Large intestine (tissue), 3 donors: ENCODE results near the gene LRFN3. TPM values are rescaled to one million over a fixed set of nuclear protein-coding genes. Genes with fewer than 3 reads are reported as not detected.
"Not testable (repeated sequence)": the region's sequence is repeated elsewhere in the genome, so short reads cannot be mapped to it uniquely, and the experiment has no call there.

Experiments
- DNase-seq, 2 donors: peaks; one replicate each; pipeline versions ENCODE4 v3.0.0 to v3.0.0-alpha.2; 2013
- H3K27ac ChIP-seq: one replicate; pipeline ENCODE4 v1.5.1; 2013; ENCODE audit warnings: low read length
- H3K27me3 ChIP-seq: 2 replicates; pipeline ENCODE4 v1.6.1; 2013; ENCODE audit warnings: low read length; ENCODE audit not compliant: control insufficient read depth, insufficient read depth
- H3K36me3 ChIP-seq: 2 replicates; pipeline ENCODE4 v1.6.1; 2013; ENCODE audit warnings: low read length; ENCODE audit not compliant: control insufficient read depth, insufficient read depth
- H3K4me1 ChIP-seq: one replicate; pipeline ENCODE4 v1.6.1; 2013; ENCODE audit warnings: low read length; ENCODE audit not compliant: control insufficient read depth, insufficient read depth
- H3K4me3 ChIP-seq: one replicate; pipeline ENCODE4 v1.5.1; 2013; ENCODE audit warnings: low read length
- H3K9me3 ChIP-seq: one replicate; pipeline ENCODE4 v1.6.1; 2013; ENCODE audit warnings: mild to moderate bottlenecking, low read depth, low read length, moderate library complexity; ENCODE audit not compliant: control insufficient read depth
- WGBS: methylation state at CpG from one replicate; pipeline ENCODE4 v1.1.5; 2013; ENCODE audit warnings: low lambda C conversion rate; ENCODE audit not compliant: insufficient coverage; 5-methylcytosine and 5-hydroxymethylcytosine counted together
- polyA plus RNA-seq: library from polyadenylated mRNA; unstranded; fragments of 120-200 nt; gene quantifications from one replicate; pipeline ENCODE4 v1.2.1, GENCODE V29; 2013

LRFN3 gene
- polyA plus RNA-seq, 1 donor = 10.7 TPM

DNA sequence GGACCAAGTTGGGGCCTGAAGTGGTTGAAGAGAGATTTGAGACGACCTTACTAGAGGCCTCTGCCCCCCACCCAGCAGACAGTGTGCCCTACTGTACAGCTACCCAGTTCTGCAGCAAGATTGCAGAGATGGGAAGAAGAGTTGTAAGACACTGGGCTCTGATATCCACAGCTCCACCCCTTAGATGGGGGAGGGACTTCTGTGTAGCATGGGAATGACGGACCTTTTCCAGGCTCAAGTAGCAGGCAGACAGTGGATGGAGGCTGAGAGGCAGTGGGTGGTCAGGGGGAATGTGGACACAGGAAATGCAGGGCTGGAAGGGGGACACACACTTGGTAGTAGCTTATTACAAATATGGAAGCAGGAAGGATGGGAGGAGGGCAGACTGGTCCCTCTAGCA lies 13.0 kb downstream of the LRFN3 start:
- Histone ChIP-seq H3K9me3 (no peaks in the 10 kb centered on the region), H3K27me3 (no peaks in the 10 kb centered on the region), H3K4me3 (no peak overlapping the region), H3K4me1 (no peaks in the 10 kb centered on the region), H3K36me3 (peaks cover 2% of the 10 kb centered on the region), H3K27ac (no peak overlapping the region)
- no CpG with 5 or more reads among the region's 2 CpGs for WGBS
- DNase-seq = no peak

DNA sequence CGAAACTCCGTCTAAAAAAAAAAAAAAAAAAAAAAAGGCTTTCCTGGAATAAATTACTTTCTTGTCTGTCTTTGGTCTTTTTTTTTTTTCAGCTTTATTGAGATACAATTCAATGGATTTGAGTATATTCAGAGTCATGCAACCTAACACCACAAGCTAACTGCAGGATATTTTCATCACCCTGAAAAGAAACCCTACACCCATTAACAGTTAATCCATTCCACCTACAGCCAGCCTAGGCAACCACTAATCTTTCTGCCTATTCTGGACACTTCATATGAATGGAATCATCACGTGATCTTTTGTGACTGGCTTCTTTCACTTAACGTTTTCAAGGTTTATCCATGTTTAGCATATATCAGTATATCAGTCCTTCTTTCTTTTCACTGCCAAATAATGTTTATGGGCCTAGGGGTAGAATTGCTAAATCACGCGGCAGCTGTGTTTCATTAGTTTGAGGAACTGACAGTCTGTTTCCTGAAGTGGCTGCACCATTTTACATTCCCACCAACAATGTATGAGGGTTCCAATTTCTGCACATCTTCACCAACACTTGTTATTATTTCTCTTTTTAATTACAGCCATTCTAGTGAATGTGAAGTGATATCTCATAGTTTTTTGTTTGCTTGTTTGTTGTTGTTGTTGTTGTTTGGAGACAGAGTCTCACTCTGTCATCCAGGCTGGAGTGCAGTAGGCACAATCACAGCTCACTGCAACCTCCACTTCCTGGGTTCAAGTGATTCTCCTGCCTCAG lies 19.9 kb downstream of the LRFN3 start:
- Histone ChIP-seq H3K4me3 (no peak overlapping the region), H3K27ac (no peak overlapping the region), H3K9me3 (peaks cover 8% of the 10 kb centered on the region), H3K4me1 (no peaks in the 10 kb centered on the region), H3K27me3 (peaks cover 35% of the 10 kb centered on the region), H3K36me3 (no peaks in the 10 kb centered on the region)
- no peak for DNase-seq
- 0% methylated on average over 1 of the region's 6 CpGs for WGBS

DNA sequence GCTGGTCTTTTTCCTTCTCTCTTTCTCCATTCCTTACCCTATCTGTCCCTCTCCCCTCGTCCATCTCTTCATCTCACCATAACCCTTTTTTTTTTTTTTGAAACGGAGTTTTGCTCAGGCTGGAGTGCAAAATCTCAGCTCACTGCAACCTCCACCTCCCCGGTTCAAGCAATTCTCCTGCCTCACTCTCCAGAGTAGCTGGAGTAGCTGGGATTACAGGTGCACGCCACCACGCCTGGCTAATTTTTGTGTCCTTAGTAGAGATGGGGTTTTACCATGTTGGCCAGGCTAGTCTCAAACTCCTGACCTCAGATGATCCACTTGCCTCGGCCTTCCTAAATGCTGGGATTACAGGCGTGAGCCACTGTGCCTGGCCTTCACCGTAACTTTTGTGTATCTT lies 21.2 kb downstream of the LRFN3 start:
- not testable (repeated sequence) for H3K9me3 ChIP-seq, DNase-seq, H3K36me3 ChIP-seq, H3K4me3 ChIP-seq, H3K4me1 ChIP-seq, H3K27ac ChIP-seq
- H3K27me3 ChIP-seq = peaks cover 35% of the 10 kb centered on the region
- 40% methylated on average over 1 of the region's 8 CpGs for WGBS

DNA sequence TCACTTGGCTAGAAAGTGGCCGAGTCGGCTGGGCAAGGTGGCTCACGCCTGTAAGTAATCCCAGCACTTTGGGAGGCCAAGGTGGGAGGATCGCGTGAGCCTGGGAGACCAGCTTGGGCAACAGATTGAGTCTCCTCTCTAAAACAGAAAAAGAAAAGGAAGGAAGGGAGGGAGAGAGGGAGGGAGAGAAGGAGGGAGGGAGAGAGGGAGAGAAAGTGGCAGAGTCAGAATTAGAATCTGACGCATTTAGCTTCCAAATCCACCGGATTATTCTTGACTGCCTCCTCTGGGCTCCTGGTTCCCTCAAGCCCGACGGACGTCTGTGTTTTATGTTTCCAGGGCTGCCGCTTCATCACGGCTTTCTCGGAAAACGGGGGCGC lies 22.5 kb downstream of the LRFN3 start:
- Histone ChIP-seq H3K4me1 (no peaks in the 10 kb centered on the region), H3K36me3 (no peaks in the 10 kb centered on the region), H3K27ac (no peak overlapping the region), H3K4me3 (no peak overlapping the region), H3K27me3 (peaks cover 35% of the 10 kb centered on the region), H3K9me3 (peaks cover 8% of the 10 kb centered on the region)
- no peak for DNase-seq
- WGBS = no CpG with 5 or more reads among the region's 15 CpGs

DNA sequence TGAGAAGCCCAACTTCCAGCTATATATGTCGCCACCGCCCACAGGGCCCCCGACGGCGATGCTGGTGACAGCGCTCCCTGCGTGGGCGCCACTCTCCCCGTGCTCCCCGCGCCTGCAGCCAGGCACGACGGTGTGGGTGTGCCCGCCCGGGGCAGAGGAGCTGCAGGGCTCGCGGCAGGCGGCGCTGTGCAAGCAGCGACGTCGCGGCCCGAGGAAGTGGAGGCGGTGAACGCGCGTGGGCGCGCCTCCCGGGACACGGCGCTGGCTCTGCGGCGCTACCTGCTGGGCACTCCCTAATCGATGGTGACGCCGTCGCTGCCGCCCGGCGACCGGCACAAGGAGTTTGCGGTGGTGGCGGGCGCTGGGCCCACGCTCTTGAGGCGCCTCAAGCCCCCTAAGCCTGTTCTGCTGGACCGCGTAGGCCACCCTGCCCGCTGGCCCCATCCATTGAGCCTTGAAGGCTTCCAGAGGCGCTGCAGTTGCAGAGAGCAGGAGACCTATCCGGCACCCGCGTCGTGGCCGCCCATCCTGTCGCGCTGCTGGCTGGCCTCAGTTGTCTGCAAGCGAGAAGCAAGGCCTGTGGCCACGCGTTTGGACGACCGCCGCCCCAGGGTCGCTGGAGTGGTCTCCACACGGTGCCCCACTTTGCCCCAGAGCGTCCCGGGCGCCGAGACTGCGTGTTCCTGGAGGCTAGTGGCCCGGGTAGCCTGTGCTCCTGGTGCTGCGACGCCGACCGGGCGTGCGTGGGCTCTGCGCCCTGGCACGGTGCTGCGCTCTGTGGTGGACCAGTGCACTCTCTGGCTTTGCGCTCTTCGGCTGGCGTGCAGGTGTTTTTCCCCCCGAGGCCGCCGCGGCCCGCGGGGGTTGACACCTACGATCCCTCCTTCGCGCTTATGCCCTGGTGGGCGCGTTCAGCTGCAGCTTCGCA lies 23.1 kb downstream of the LRFN3 start:
- H3K4me1 ChIP-seq = no peaks in the 10 kb centered on the region
- DNase-seq = no peak
- H3K9me3 ChIP-seq = peaks cover 8% of the 10 kb centered on the region
- peaks cover 35% of the 10 kb centered on the region for H3K27me3 ChIP-seq
- no CpG with 5 or more reads among the region's 97 CpGs for WGBS
- H3K4me3 ChIP-seq = no peak overlapping the region
- no peak overlapping the region for H3K27ac ChIP-seq
- H3K36me3 ChIP-seq = no peaks in the 10 kb centered on the region

DNA sequence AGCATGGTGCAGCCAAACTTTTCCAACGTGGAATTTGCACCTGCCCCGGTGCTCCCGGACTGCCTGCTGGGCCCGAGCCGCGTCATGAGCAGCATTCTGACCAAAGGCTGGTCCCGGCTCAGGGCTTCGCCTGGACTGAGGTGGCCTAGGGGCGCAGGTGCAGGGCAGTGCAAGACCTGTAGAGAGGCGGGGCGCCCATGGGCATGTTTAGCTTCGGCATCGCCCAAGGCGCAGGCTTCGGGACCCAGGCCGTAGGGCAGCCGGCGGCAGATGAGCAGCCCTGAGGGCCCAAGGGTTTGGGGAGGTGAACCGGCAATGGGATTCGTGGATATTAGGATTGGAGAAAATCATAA lies 23.8 kb downstream of the LRFN3 start:
- no CpG with 5 or more reads among the region's 20 CpGs for WGBS
- peaks cover 35% of the 10 kb centered on the region for H3K27me3 ChIP-seq
- H3K27ac ChIP-seq = no peak overlapping the region
- no peaks in the 10 kb centered on the region for H3K36me3 ChIP-seq
- no peak for DNase-seq
- H3K9me3 ChIP-seq = peaks cover 8% of the 10 kb centered on the region
- H3K4me3 ChIP-seq = no peak overlapping the region
- H3K4me1 ChIP-seq = no peaks in the 10 kb centered on the region

DNA sequence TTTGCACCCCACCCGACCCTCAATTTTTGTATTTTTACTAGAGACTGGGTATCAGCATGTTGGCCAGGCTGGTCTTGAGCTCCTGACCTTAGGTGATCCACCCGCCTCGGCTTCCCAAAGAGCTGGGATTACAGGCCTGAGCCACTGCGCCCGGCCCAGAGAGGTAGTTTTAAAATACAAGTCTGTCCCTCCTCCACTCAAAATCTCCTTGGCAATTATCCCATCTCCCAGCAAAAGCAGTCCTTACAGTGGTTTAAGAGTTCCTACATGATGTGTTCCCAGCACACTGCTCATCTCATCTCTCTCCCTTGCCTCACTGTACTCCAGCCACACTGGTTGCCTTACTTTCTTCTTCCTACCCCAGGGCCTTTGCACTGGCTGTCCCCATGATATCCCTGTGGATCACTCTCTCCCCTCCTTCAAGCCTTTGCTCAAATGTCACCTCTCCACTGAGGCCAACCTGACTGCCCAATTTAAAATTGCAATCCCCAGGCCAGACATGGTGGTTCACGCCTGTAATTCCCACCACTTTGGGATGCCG lies 24.3 kb downstream of the LRFN3 start:
- Histone ChIP-seq H3K36me3 (no peaks in the 10 kb centered on the region), H3K4me3 (no peak overlapping the region), H3K9me3 (peaks cover 8% of the 10 kb centered on the region), H3K27ac (no peak overlapping the region), H3K27me3 (peaks cover 35% of the 10 kb centered on the region), H3K4me1 (no peaks in the 10 kb centered on the region)
- WGBS = 60% methylated on average over 1 of the region's 7 CpGs
- no peak for DNase-seq

DNA sequence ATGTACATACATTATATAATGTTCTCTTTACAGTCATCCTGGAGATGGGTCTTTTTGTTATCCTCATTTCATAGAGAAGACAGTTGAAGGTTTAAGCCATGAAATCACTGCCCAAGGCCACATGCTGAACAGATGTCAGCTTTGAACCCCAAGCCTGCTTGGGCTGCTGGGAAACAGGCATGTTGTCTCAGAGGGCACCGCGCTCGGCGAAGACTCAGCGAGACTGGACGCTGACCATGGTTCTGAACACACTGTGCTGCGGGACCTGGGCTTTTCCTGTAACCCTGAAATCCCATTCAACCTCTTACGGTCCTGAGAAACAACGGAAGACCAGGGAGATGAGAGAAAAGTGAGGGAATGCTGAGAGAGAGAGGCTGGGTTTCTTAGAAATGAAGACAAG lies 27.3 kb downstream of the LRFN3 start:
- H3K27me3 ChIP-seq = peaks cover 23% of the 10 kb centered on the region
- peak; percentile 30 to 49 for DNase-seq

DNA sequence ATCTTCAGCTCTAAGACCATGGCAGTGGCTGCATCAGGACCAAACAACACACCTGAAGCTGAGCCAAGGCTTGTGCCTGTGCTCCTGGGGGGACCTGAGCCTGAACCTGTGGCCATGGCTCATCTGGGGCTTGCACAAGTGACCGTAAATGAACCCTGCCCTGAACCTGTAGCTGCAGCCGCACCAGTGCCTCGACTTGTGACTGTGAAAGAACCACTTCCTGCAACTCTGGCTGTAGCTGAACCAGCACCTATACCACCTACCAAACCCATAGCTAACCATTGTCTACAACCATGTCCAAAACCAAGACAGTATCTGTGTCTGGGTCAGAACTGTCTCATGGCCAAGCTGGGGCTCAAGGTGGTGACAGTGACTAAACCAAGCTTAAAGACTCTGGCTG lies 30.6 kb downstream of the LRFN3 start:
- H3K4me1 ChIP-seq = no peaks in the 10 kb centered on the region
- no peak for DNase-seq
- no peak overlapping the region for H3K4me3 ChIP-seq
- no peaks in the 10 kb centered on the region for H3K36me3 ChIP-seq
- no CpG with 5 or more reads among the region's 3 CpGs for WGBS
- H3K27me3 ChIP-seq = no peaks in the 10 kb centered on the region
- H3K27ac ChIP-seq = no peak overlapping the region
- no peaks in the 10 kb centered on the region for H3K9me3 ChIP-seq

More for the DNA sequence above, 27.3 kb downstream of the LRFN3 start:
- Histone ChIP-seq H3K4me3 (no peak overlapping the region), H3K4me1 (no peaks in the 10 kb centered on the region), H3K27ac (no peak overlapping the region), H3K36me3 (no peaks in the 10 kb centered on the region), H3K9me3 (peaks cover 8% of the 10 kb centered on the region)
- WGBS = 0% methylated on average over 2 of the region's 9 CpGs

DNA sequence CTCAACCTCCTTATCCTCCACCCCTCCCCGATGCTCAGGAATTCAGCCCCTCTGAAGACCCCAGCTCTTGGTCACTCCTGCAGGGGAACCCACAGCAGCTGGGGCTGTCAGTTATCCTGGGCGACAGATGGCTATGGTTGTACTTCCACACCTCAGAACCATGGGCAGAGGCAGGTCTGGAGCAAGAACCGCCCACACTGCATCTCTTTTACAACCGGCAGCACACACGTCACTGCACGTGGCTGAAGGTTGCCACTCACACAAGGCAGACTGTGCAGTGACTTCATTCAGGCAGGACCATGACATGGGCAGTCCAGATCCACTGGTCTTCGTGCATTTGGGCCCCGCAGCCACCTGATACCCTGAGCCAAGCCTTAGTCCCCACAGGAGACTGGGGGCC lies 37.3 kb downstream of the LRFN3 start:
- peak in 1 of 2 donors; percentile 30 for DNase-seq
- Histone ChIP-seq H3K9me3 (no peaks in the 10 kb centered on the region), H3K27me3 (peaks cover 3% of the 10 kb centered on the region), H3K27ac (no peak overlapping the region), H3K4me3 (no peak overlapping the region), H3K4me1 (no peaks in the 10 kb centered on the region), H3K36me3 (no peaks in the 10 kb centered on the region)
- WGBS = no CpG with 5 or more reads among the region's 8 CpGs
